A549 treated with dexamethasone at 1 μM for 4 hours (cell line): ENCODE measurements around the gene KCNJ1. TPM values are rescaled to one million over a fixed set of nuclear protein-coding genes. Genes with fewer than 3 reads are reported as not detected.

ENCODE experiments used
- total RNA-seq: library from RNA; stranded (reverse); fragments of 200-300 nt; extraction: Qiagen RNA extraction; gene quantifications from 5 replicates; pipeline ENCODE4 v1.2.3, GENCODE V29; 2022

KCNJ1 gene
- 0.05 TPM in 1 of 5 replicates, not detected in the others for total RNA-seq

DNA sequence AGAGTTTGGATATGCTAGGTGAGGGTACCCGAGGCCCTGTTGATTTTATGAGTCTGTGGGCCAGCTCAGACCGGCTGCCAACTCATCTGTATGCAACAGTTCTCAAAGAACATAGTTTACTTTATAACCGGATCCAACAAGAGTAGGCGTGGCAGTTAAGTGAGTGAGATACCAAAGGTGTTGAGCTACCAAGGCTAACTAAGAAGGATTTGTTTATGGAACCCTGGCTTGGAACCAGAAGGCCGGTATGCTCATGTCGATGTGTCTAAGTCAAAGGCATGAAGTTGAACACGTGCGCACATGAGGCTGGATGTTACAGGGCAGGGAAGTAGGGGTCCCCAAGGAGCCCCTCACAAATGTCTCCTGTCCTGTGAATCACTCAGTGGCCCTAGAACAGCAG, at the start of gene KCNJ1:
KCNJ1 (minus strand) TSS at position 20 of the 400 bp plus-strand sequence. CDS start 27,053 bp downstream, outside the sequence.

GRCh38 chr11:128890543-128891368, 23.7 kb upstream of the KCNJ1 start, which contains the start of gene KCNJ5:
Gene KCNJ5 (plus strand): TSS chr11:128891356. CDS start chr11:128911274, 19,918 bp downstream.

Other genes starting within 250 kb of the KCNJ1 start
- 0.21 to 0.33 TPM (median 0.24 TPM) in 5 replicates for gene FLI1, start 173.2 kb downstream of the KCNJ1 start, total RNA-seq
- 0.06 to 0.21 TPM in 2 of 5 replicates, not detected in the others for gene KCNJ5, start 24.1 kb upstream of the KCNJ1 start, total RNA-seq
- gene TP53AIP1, start 75.6 kb upstream of the KCNJ1 start, total RNA-seq = 0.02 to 0.11 TPM (median 0.05 TPM) in 3 of 5 replicates, not detected in the others